ENCODE measurements around the gene GPR171. TPM values are rescaled to one million over a fixed set of nuclear protein-coding genes. Genes with fewer than 3 reads are reported as not detected.
A peak's percentile ranks its signal among the peaks of the same experiment; 100 is the strongest.

Gene GPR171
- total RNA-seq, 6 experiments from 2014 or later = 0.22 to 0.99 (median 0.27) TPM; not detected in 2

- Histone ChIP-seq H3K36me3 (no peaks in the 10 kb centered on the region), H3K4me1 (peaks cover 0 to 20% (median 9%) of the 10 kb centered on the region in 4 donors), H3K27ac (no peak overlapping the region), H3K4me3 (no peak overlapping the region), H3K9me3 (no peaks in the 10 kb centered on the region), H3K27me3 (no peaks in the 10 kb centered on the region)
- ATAC-seq (no peak), DNase-seq (no peak)
- 41% methylated on average over 1 of the region's 1 CpG for WGBS (ENCODE audit: insufficient coverage, low coverage, low lambda C conversion rate, missing lambda C conversion rate)
- TF ChIP-seq POLR2A (IDR thresholded peaks at IDR 0.05) = no peak
- TF ChIP-seq, protein P1, sequence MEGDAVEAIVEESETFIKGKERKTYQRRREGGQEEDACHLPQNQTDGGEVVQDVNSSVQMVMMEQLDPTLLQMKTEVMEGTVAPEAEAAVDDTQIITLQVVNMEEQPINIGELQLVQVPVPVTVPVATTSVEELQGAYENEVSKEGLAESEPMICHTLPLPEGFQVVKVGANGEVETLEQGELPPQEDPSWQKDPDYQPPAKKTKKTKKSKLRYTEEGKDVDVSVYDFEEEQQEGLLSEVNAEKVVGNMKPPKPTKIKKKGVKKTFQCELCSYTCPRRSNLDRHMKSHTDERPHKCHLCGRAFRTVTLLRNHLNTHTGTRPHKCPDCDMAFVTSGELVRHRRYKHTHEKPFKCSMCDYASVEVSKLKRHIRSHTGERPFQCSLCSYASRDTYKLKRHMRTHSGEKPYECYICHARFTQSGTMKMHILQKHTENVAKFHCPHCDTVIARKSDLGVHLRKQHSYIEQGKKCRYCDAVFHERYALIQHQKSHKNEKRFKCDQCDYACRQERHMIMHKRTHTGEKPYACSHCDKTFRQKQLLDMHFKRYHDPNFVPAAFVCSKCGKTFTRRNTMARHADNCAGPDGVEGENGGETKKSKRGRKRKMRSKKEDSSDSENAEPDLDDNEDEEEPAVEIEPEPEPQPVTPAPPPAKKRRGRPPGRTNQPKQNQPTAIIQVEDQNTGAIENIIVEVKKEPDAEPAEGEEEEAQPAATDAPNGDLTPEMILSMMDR (IDR thresholded peaks at IDR 0.05) = no peak
- intact Hi-C loops (cut with DNase I) = no loop called here
Observed at GRCh38 chr3:151195826-151196225, 7.2 kb downstream of the GPR171 start.

GRCh38 chr3:151192545-151192944, 10.5 kb downstream of the GPR171 start:
- TF ChIP-seq POLR2A (IDR thresholded peaks at IDR 0.05) = no peak
- TF ChIP-seq, protein P1 (IDR thresholded peaks at IDR 0.05) = no peak
- intact Hi-C loops (cut with DNase I) = no loop called here
- Histone ChIP-seq H3K4me1 (peaks cover 0 to 2% (median 0%) of the 10 kb centered on the region in 4 donors), H3K36me3 (no peaks in the 10 kb centered on the region), H3K27me3 (no peaks in the 10 kb centered on the region), H3K27ac (no peak overlapping the region), H3K9me3 (no peaks in the 10 kb centered on the region), H3K4me3 (no peak overlapping the region)
- no peak for DNase-seq
- 89% methylated on average over 6 of the region's 6 CpGs for WGBS (ENCODE audit: insufficient coverage, low coverage, low lambda C conversion rate, missing lambda C conversion rate)
- ATAC-seq = no peak

GRCh38 chr3:151191095-151191494, 11.9 kb downstream of the GPR171 start:
- intact Hi-C loops (cut with DNase I) = no loop called here
- 80% methylated on average over 1 of the region's 1 CpG for WGBS (ENCODE audit: insufficient coverage, low coverage, low lambda C conversion rate, missing lambda C conversion rate)

DNA sequence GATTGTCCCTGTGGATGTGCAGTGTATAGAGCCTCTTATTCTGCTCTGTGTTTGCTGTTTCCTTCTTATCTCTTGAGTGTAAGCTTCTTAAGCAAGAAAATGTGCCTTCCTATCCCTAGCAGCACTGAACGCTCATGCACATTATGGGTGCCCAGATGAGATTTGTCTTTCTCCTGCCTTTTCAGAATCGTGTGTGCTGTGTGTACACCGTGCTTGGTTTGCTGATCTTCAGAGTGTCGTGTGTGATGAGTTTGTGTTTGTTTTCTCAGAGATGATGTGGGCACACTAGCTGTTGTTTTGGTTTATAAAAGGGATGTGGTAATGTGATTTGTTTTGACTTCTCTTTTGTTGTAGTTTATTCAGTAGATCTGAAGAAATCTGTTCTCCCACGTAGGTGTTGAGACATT, 19.7 kb downstream of the GPR171 start:
- H3K4me3 ChIP-seq = no peak overlapping the region
- WGBS (ENCODE audit: insufficient coverage, low coverage, low lambda C conversion rate, missing lambda C conversion rate) = 41% methylated on average over 5 of the region's 5 CpGs
- no peaks in the 10 kb centered on the region for H3K27me3 ChIP-seq
- no peaks in the 10 kb centered on the region for H3K9me3 ChIP-seq
- DNase-seq (no peak), ATAC-seq (peak in 3 of 4 donors; percentile 30 to 51 (median 32))
- no peaks in the 10 kb centered on the region for H3K4me1 ChIP-seq
- intact Hi-C loops (cut with DNase I) = no loop called here
- no peak overlapping the region for H3K27ac ChIP-seq
- no peak for TF ChIP-seq POLR2A (IDR thresholded peaks at IDR 0.05)
- TF ChIP-seq, protein P1 (IDR thresholded peaks at IDR 0.05) = no peak
- no peaks in the 10 kb centered on the region for H3K36me3 ChIP-seq

More at GRCh38 chr3:151191095-151191494, 11.9 kb downstream of the GPR171 start:
- no peaks in the 10 kb centered on the region for H3K27me3 ChIP-seq
- no peak overlapping the region for H3K4me3 ChIP-seq
- no peaks in the 10 kb centered on the region for H3K36me3 ChIP-seq
- H3K27ac ChIP-seq = no peak overlapping the region
- no peak for ATAC-seq
- no peak for DNase-seq
- no peak for TF ChIP-seq POLR2A (IDR thresholded peaks at IDR 0.05)
- TF ChIP-seq, protein P1 (IDR thresholded peaks at IDR 0.05) = no peak
- H3K9me3 ChIP-seq = no peaks in the 10 kb centered on the region
- H3K4me1 ChIP-seq = no peaks in the 10 kb centered on the region

Measured in right lobe of liver (tissue), 6 donors.